Stimulated activated CD8-positive, alpha-beta memory T cell treated with anti-CD3 and anti-CD28 coated beads, Interleukin-15, amount 100 ng/mL, for 24 hours (primary cell): ENCODE results near the gene RPL27.
A peak's percentile ranks its signal among the peaks of the same experiment; 100 is the strongest.
"Not testable (repeated sequence)": the region's sequence is repeated elsewhere in the genome, so short reads cannot be mapped to it uniquely, and the experiment has no call there.

Source experiments
- DNase-seq: peaks from one replicate; pipeline ENCODE4 v3.0.0-alpha.2; 2020; ENCODE audit warnings: low read depth

The RPL27 gene

GRCh38 chr17:42993913-42994312 is 4.3 kb upstream of the RPL27 start:
- DNase-seq = not testable (repeated sequence)

- DNase-seq = no peak
Observed at GRCh38 chr17:42997390-42997983, 732 bp upstream of the RPL27 start.

- no peak for DNase-seq
Observed at GRCh38 chr17:42999003-42999525, 845 bp downstream of the RPL27 start.

- DNase-seq = not testable (repeated sequence)
Observed at GRCh38 chr17:43000894-43001293, 2.7 kb downstream of the RPL27 start.

- no peak for DNase-seq
Observed at GRCh38 chr17:43003542-43004172, 5.4 kb downstream of the RPL27 start.

- DNase-seq = peak; percentile 53
Observed at GRCh38 chr17:43006639-43007551, 8.7 kb downstream of the RPL27 start, which contains the start of gene IFI35. TSS of gene IFI35 (plus strand) at chr17:43006784. CDS start at chr17:43006948, 164 bp downstream.

- no peak for DNase-seq
Observed at GRCh38 chr17:43010667-43011308, 12.6 kb downstream of the RPL27 start.

GRCh38 chr17:43011728-43012472 is 13.7 kb downstream of the RPL27 start:
- no peak for DNase-seq

- DNase-seq = no peak
Observed at GRCh38 chr17:43013296-43013695, 15.1 kb downstream of the RPL27 start.

GRCh38 chr17:43014020-43014648 is 15.9 kb downstream of the RPL27 start:
- no peak for DNase-seq

- DNase-seq = no peak
Observed at GRCh38 chr17:43014649-43015542, 16.7 kb downstream of the RPL27 start.

- no peak for DNase-seq
Observed at GRCh38 chr17:43015579-43015978, 17.4 kb downstream of the RPL27 start.

- DNase-seq = no peak
Observed at GRCh38 chr17:43016216-43016615, 18.0 kb downstream of the RPL27 start.

GRCh38 chr17:43018008-43018853 is 20.0 kb downstream of the RPL27 start:
- no peak for DNase-seq

- DNase-seq = no peak
Observed at GRCh38 chr17:43018932-43019331, 20.7 kb downstream of the RPL27 start.

- DNase-seq = no peak
Observed at GRCh38 chr17:43019418-43019817, 21.2 kb downstream of the RPL27 start.

- no peak for DNase-seq
Observed at GRCh38 chr17:43020030-43020621, 21.9 kb downstream of the RPL27 start.
